Ovary (tissue), 9 donors: ENCODE results near the gene PDK1. TPM values are rescaled to one million over a fixed set of nuclear protein-coding genes. Genes with fewer than 3 reads are reported as not detected.
"Not testable (repeated sequence)": the region's sequence is repeated elsewhere in the genome, so short reads cannot be mapped to it uniquely, and the experiment has no call there.

Source experiments
- DNase-seq, 5 donors: peaks; one replicate each; pipeline ENCODE4 v3.0.0-alpha.2; 2019 to 2020
- H3K27ac ChIP-seq, 2 donors: fragments of 200-600 bp; one replicate each; pipeline versions ENCODE4 v1.5.1 to v1.8.0; 2019 to 2022
- H3K27me3 ChIP-seq: fragments of 200-600 bp; one replicate; pipeline ENCODE4 v1.8.0; 2022
- H3K36me3 ChIP-seq: fragments of 200-600 bp; sonication (generic); one replicate; pipeline ENCODE4 v1.5.1; 2019
- H3K4me1 ChIP-seq: one replicate; pipeline ENCODE4 v1.8.1; 2013; ENCODE audit warnings: mild to moderate bottlenecking, moderate library complexity; ENCODE audit not compliant: insufficient read depth
- H3K4me3 ChIP-seq: fragments of 200-600 bp; sonication (generic); one replicate; pipeline ENCODE4 v1.5.1; 2017
- H3K9me3 ChIP-seq, 2 donors: fragments of 200-600 bp in 1 of 2; sonication (generic) in 1 of 2; one replicate each; pipeline versions ENCODE4 v1.5.1 to v1.8.1; 2013 to 2019; ENCODE audit warnings: mild to moderate bottlenecking in 1 of 2, moderate library complexity in 1 of 2
- CTCF ChIP-seq, 3 donors: fragments of 450-650 bp in 2 of 3; fragments of 200-600 bp in 1 of 3; IDR thresholded peaks; one replicate each; pipeline versions ENCODE4 v1.5.1 to v1.8.0; 2016 to 2022; ENCODE audit warnings: antibody characterized with exemption in 3 of 3, mild to moderate bottlenecking in 1 of 3
- EP300 ChIP-seq: sonication (generic); formaldehyde crosslinking; IDR thresholded peaks from one replicate; pipeline ENCODE4 v1.6.1; 2017; ENCODE audit warnings: antibody characterized with exemption
- POLR2A ChIP-seq: fragments of 450-650 bp; IDR thresholded peaks from one replicate; pipeline ENCODE4 v1.6.1; 2017; ENCODE audit warnings: antibody characterized with exemption, mild to moderate bottlenecking, moderate library complexity
- WGBS, 3 donors: extraction: QIAGEN DNeasy Blood & Tissue Kit in 1 of 3; methylation state at CpG; one replicate each; pipeline versions ENCODE4 v1.1.5 to v1.1.7; 2013 to 2017; 5-methylcytosine and 5-hydroxymethylcytosine counted together
- intact Hi-C, 4 donors: fragments of 100-400 bp; cut with DNase I; formaldehyde crosslinking; loops; one replicate each; pipeline versions ENCODE4 v1.11.0 to v1.15.1; 2022 to 2023
- polyA plus RNA-seq, 2 donors: library from polyadenylated mRNA; stranded (reverse); fragments of 200-250 nt in 1 of 2; fragments of 350-450 nt in 1 of 2; fragmentation: Illumina TruSeq in 1 of 2; extraction: RNeasy Lipid Tissue Mini Kit (QIAGEN cat#74804) in 1 of 2; gene quantifications; one replicate each; pipeline ENCODE4 v1.2.3, GENCODE V29; 2013 to 2014
- total RNA-seq, 7 donors: library from RNA; depleted of rRNA in 2 of 7; stranded (reverse); fragments of >200 nt in 2 of 7; fragmentation: NEBNext Ultra II Directional in 3 of 7; extraction: Animal tissue kit (Norgen Biotek cat#: 25700) in 3 of 7; gene quantifications; one replicate each; pipeline versions ENCODE4 v1.1.0 to v1.2.4, GENCODE V29; 2016 to 2023
- donor health status: DM: no; HTN: no; CAD: no; lungs with moderate emphysema.
- donor health status: DM: no; HTN: no; CAD: no.
- donor health status: Bipolar disorder and iron deficiency.
- donor health status: DM: yes; HTN: yes; CAD: no.
- donor health status: DM: no; HTN: no; CAD: no.
- donor health status: DM: yes; HTN: yes; CAD: no.

PDK1 gene
- total and polyA plus RNA-seq, 9 donors, result 5.1 to 53.0 (median 20.9) TPM

DNA sequence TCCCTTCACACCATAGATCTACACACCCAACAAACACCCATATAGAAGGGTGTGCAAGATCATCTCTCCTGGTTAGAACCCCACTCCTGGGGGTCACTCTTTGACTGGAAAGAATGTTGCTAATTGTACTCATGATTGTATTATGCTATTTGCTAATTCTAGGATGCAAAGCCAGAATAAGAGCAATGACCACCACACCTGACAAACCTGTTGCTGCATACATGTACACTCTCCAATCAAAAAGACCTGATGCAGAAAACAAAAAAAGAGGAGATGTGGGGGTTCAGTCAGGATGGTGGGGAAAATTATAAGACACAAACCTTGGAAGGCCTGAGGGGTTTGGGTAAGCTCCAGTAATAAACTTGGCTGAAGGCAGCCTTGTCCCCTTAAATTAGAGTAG is 36.9 kb upstream of the PDK1 start:
- no peak overlapping the region for H3K4me3 ChIP-seq
- intact Hi-C loops, result no loop called here
- TF ChIP-seq EP300 (no peak), CTCF (IDR thresholded peaks at IDR 0.05) (no peak), POLR2A (no peak)

GRCh38 chr2:172525601-172526000 is 30.3 kb upstream of the PDK1 start:
- no peak overlapping the region for H3K4me3 ChIP-seq
- H3K4me1 ChIP-seq, result no peaks in the 10 kb centered on the region
- no peaks in the 10 kb centered on the region for H3K9me3 ChIP-seq
- no peaks in the 10 kb centered on the region for H3K36me3 ChIP-seq
- TF ChIP-seq EP300, result no peak
- TF ChIP-seq CTCF (IDR thresholded peaks at IDR 0.05), result no peak
- no peak for TF ChIP-seq POLR2A
- DNase-seq, result no peak
- intact Hi-C loops, result no loop called here
- H3K27me3 ChIP-seq, result no peaks in the 10 kb centered on the region
- WGBS, 3 donors, result 91 to 96% (median 93%) methylated on average over 4 of the region's 4 CpGs
- no peak overlapping the region for H3K27ac ChIP-seq

More for the DNA sequence above, 36.9 kb upstream of the PDK1 start:
- H3K27me3 ChIP-seq, result no peaks in the 10 kb centered on the region
- H3K36me3 ChIP-seq, result no peaks in the 10 kb centered on the region
- H3K4me1 ChIP-seq, result no peaks in the 10 kb centered on the region
- no peak for DNase-seq
- no peaks in the 10 kb centered on the region for H3K9me3 ChIP-seq
- no peak overlapping the region for H3K27ac ChIP-seq

- no peaks in the 10 kb centered on the region for H3K36me3 ChIP-seq
- peaks cover 3 to 6% of the 10 kb centered on the region in 2 donors for H3K9me3 ChIP-seq
- 81 to 90% (median 82%) methylated on average over 2 of the region's 2 CpGs for WGBS, 3 donors
- intact Hi-C loops, result no loop called here
- TF ChIP-seq POLR2A, result no peak
- no peaks in the 10 kb centered on the region for H3K27me3 ChIP-seq
- H3K27ac ChIP-seq, result no peak overlapping the region
- H3K4me3 ChIP-seq, result no peak overlapping the region
- H3K4me1 ChIP-seq, result no peaks in the 10 kb centered on the region
- no peak for DNase-seq
These were observed 24.6 kb upstream of the PDK1 start for GRCh38 chr2:172531309-172531708.

GRCh38 chr2:172532461-172532860 is 23.4 kb upstream of the PDK1 start:
- H3K27me3 ChIP-seq, H3K4me1 ChIP-seq, H3K36me3 ChIP-seq, DNase-seq, H3K27ac ChIP-seq, intact Hi-C loops, H3K9me3 ChIP-seq, H3K4me3 ChIP-seq: not testable (repeated sequence)
- WGBS, 3 donors, result 91 to 98% (median 97%) methylated on average over 2 of the region's 2 CpGs

DNA sequence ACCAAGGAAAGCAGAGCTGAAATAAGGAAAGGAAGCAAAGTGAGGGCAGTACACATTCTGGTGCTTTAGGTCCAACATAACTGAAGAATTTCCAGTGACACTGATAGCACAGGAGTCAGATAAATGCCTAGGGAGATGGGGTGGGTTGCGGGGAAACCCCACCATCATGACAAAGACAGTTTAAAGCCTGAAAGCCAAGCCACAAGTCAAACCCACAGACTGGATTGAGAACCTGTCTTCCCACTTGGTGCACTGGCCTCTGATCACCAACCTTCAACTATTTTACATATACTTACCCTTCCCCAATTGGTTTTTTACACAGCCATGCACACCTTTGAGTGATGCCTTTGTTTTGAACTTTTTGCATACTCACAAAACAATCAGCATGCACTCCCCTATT is 22.2 kb upstream of the PDK1 start:
- no peaks in the 10 kb centered on the region for H3K27me3 ChIP-seq
- no peaks in the 10 kb centered on the region for H3K4me1 ChIP-seq
- no peaks in the 10 kb centered on the region for H3K36me3 ChIP-seq
- intact Hi-C loops, result no loop called here
- H3K9me3 ChIP-seq, result peaks cover 3 to 6% of the 10 kb centered on the region in 2 donors
- DNase-seq, result no peak
- TF ChIP-seq EP300 (no peak), CTCF (IDR thresholded peaks at IDR 0.05) (no peak), POLR2A (no peak)
- WGBS, 3 donors, result 96 to 100% (median 100%) methylated on average over 1 of the region's 1 CpG
- H3K4me3 ChIP-seq, result no peak overlapping the region
- H3K27ac ChIP-seq, result no peak overlapping the region

DNA sequence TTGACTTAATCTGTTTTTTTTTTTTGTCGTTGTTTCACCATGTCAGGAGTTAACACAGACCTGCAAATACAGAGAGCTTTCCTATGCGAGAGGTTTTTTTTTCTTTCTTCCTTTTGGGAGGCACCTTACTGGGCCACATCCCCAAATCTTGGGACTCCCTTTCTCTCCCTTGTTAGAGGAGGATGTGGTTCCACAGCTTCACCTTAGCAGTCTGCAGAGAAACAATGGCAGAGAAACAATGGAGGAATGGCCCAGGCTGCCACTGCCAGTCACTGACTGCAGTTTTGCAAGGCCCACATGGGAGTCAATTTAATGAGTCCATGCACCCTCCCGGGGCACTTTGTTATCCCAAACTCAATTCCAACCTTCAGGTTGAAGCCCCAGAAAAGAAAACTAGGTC is 20.8 kb upstream of the PDK1 start:
- H3K36me3 ChIP-seq, result no peaks in the 10 kb centered on the region
- no peak for DNase-seq
- TF ChIP-seq POLR2A (no peak), CTCF (IDR thresholded peaks at IDR 0.05) (no peak), EP300 (no peak)
- H3K9me3 ChIP-seq, result peaks cover 3 to 6% of the 10 kb centered on the region in 2 donors
- WGBS, 3 donors, result 86 to 95% (median 89%) methylated on average over 3 of the region's 3 CpGs
- no peak overlapping the region for H3K4me3 ChIP-seq
- H3K27ac ChIP-seq, result no peak overlapping the region
- no peaks in the 10 kb centered on the region for H3K27me3 ChIP-seq
- no peaks in the 10 kb centered on the region for H3K4me1 ChIP-seq
- intact Hi-C loops, result no loop called here

DNA sequence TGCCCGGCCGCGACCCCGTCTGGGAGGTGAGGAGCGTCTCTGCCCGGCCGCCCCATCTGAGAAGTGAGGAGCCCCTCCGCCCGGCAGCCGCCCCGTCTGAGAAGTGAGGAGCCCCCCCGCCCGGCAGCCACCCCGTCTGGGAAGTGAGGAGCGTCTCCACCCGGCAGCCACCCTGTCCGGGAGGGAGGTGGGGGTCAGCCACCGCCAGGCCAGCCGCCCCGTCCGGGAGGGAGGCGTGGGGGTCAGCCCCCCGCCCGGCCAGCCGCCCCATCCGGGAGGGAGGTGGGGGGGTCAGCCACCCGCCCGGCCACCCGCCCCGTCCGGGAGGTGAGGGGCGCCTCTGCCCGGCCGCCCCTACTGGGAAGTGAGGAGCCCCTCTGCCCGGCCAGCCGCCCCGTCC is 18.0 kb upstream of the PDK1 start:
- not testable (repeated sequence) for H3K4me3 ChIP-seq

More for the DNA sequence above, 18.0 kb upstream of the PDK1 start:
- 90 to 96% (median 93%) methylated on average over 3 to 29 of the region's 37 CpGs for WGBS, 3 donors
- H3K27me3 ChIP-seq, H3K36me3 ChIP-seq, H3K9me3 ChIP-seq, H3K4me1 ChIP-seq, intact Hi-C loops, DNase-seq, H3K27ac ChIP-seq: not testable (repeated sequence)
